Stimulated activated CD4-positive, alpha-beta T cell treated with anti-CD3 and anti-CD28 coated beads, Interleukin-4, amount 100 ng/mL, for 1 hour (primary cell): ENCODE results near the gene SHROOM2.
"Not testable (repeated sequence)": the region's sequence is repeated elsewhere in the genome, so short reads cannot be mapped to it uniquely, and the experiment has no call there.

Experiments used
- DNase-seq: peaks from one replicate; pipeline ENCODE4 v3.0.0-alpha.2; 2020

SHROOM2 gene, protein sequence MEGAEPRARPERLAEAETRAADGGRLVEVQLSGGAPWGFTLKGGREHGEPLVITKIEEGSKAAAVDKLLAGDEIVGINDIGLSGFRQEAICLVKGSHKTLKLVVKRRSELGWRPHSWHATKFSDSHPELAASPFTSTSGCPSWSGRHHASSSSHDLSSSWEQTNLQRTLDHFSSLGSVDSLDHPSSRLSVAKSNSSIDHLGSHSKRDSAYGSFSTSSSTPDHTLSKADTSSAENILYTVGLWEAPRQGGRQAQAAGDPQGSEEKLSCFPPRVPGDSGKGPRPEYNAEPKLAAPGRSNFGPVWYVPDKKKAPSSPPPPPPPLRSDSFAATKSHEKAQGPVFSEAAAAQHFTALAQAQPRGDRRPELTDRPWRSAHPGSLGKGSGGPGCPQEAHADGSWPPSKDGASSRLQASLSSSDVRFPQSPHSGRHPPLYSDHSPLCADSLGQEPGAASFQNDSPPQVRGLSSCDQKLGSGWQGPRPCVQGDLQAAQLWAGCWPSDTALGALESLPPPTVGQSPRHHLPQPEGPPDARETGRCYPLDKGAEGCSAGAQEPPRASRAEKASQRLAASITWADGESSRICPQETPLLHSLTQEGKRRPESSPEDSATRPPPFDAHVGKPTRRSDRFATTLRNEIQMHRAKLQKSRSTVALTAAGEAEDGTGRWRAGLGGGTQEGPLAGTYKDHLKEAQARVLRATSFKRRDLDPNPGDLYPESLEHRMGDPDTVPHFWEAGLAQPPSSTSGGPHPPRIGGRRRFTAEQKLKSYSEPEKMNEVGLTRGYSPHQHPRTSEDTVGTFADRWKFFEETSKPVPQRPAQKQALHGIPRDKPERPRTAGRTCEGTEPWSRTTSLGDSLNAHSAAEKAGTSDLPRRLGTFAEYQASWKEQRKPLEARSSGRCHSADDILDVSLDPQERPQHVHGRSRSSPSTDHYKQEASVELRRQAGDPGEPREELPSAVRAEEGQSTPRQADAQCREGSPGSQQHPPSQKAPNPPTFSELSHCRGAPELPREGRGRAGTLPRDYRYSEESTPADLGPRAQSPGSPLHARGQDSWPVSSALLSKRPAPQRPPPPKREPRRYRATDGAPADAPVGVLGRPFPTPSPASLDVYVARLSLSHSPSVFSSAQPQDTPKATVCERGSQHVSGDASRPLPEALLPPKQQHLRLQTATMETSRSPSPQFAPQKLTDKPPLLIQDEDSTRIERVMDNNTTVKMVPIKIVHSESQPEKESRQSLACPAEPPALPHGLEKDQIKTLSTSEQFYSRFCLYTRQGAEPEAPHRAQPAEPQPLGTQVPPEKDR (N-terminal part only)

DNA sequence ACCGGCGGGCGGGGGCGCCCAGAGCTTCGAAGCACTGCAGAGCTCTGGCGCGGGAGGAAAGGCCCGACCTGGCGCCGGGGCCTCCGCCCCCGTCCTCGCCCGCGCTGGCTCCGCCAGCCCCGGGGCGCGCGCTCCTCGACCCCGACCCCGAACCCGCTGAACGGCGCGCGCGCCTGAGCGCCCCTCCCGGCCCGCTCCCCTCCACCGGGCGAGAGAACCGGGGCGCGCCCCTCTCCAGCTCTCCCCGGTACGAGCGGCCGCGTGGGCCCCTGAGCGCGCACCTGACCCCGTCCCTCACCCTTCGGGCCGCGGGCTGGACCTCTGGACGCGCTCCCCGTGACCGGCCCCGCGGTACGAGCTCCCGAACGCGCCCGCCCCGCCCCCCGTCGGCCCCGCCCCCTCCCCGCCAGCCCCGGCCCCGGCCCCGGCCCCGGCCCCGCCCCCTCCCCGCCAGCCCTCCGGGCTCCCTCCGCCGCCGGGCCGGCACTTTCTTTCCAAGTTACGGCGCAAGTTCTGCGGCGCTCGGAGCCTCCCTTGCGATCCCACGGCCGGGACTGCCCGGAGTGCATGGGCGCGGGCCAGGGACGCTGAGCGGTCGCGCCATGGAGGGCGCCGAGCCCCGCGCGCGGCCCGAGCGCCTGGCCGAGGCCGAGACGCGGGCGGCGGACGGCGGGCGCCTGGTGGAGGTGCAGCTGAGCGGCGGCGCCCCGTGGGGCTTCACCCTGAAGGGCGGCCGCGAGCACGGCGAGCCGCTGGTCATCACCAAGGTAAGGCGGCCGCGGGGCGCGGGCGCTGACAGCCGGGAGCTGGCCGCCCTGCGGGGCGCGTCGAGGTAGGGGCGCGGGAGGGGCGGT lies at the start of gene SHROOM2:
TSS of gene SHROOM2 (plus strand) at position 486 of the 854 bp plus-strand sequence. CDS start at position 603, 117 bp downstream.
- no peak for DNase-seq

GRCh38 chrX:9737363-9737762 lies 48.9 kb upstream of the SHROOM2 start:
- DNase-seq, result no peak

DNA sequence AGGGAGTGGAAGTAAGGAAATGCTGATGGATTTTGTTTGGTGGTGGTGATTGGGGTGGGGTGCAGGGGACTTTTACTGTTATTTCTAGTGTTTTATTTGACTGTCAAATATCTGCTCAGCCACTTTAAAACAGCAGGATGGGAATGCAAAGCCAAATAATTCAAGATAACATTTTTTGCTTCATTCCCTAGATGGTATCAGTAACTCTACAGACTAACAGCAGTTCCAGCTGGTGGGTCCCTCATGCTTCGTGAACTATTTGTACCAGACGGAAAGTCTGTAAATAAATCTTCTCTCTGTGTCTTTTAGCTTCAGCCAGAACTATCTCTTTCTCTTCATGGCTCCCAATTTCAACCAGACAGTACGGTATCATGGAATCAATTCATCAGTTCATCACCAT lies 48.1 kb upstream of the SHROOM2 start:
- DNase-seq, result no peak

DNA sequence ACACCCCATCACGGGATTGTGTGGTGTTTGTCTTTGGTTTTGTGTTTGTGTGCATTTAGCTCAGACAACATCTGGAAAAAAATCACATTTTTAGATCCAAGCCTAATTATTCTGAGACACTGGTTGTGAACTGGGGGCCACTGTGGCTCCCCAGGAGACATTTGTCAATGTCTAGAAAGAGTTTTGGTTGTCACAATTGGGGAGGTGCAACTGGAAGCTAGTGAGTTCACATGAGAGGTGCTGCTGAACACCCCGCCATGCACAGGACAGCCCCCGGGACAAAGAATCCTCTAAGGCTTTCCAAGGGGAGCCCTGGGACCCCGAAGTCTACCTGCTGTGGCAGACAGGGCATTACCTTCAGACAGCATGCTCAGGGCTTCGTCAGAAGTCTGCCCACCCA lies 47.1 kb upstream of the SHROOM2 start:
- no peak for DNase-seq

GRCh38 chrX:9745417-9746115 lies 40.7 kb upstream of the SHROOM2 start:
- DNase-seq, result no peak

GRCh38 chrX:9746148-9746888 lies 39.9 kb upstream of the SHROOM2 start:
- no peak for DNase-seq

GRCh38 chrX:9747644-9748043 lies 38.6 kb upstream of the SHROOM2 start:
- no peak for DNase-seq

GRCh38 chrX:9749146-9749692 lies 37.0 kb upstream of the SHROOM2 start:
- no peak for DNase-seq

GRCh38 chrX:9757366-9757765 lies 28.9 kb upstream of the SHROOM2 start:
- DNase-seq, result no peak

GRCh38 chrX:9758021-9758638 lies 28.1 kb upstream of the SHROOM2 start:
- DNase-seq, result no peak

DNA sequence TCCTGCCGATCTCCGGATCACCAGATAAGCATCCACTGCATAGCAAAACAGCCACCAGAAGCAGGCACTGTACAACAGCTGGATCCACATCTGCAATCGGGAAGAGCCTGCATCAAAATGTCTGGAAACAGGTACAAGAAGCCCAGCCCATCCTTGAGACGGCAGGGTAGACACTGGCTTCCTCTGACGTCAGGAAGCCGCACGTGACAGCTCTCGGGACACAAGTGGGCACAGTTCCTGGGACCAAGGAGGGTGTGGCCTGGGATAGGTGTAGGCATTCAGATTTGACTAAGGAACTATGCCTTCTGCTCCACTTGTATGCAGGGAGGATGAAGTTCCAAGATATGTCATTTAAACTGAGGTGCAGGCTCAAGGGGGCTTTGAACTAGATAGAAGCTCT lies 26.9 kb upstream of the SHROOM2 start:
- no peak for DNase-seq

GRCh38 chrX:9765072-9765736 lies 21.0 kb upstream of the SHROOM2 start:
- DNase-seq, result no peak

DNA sequence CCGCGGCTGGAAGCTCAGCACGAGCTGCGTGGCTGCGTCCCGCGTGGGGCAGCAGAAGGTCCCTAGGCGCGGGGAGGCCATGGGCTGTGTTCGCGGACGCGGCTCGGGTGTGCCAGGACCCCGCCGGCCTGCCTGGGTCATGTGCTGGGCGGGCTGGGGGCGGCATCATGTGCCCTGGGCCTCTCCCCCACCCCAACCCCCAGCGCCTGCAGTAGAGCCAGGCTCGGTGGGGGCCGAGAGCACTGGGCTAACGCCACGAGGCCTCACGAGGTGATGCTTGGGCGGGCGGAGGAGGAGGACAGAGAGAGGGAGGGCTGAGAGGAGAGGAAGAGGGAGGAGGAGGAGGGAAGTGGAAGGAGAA lies 20.5 kb upstream of the SHROOM2 start, which contains the start of gene GPR143:
TSS of gene GPR143 (minus strand) at position 111 of the 361 bp plus-strand sequence. CDS start at position 81, 30 bp downstream.
- DNase-seq, result no peak

DNA sequence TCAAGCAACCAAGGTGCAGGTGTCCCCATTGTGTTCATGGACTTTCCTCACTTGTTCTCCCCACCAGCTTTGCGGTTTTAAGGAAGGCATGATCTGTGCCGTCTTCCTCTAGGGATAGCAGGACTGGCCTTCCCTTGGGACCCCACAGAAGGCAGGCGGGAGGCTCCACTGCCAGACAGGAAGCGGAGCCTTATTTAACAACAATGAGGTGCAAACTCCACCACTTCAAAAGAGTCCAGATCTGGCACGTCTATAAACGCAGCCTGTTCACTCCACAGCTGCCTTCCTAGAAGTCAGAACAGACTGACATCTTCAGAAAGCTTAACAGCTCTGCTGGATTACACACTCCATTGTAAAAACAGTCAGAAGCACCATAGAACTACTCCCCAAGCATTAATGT lies 18.9 kb upstream of the SHROOM2 start:
- DNase-seq, result no peak

DNA sequence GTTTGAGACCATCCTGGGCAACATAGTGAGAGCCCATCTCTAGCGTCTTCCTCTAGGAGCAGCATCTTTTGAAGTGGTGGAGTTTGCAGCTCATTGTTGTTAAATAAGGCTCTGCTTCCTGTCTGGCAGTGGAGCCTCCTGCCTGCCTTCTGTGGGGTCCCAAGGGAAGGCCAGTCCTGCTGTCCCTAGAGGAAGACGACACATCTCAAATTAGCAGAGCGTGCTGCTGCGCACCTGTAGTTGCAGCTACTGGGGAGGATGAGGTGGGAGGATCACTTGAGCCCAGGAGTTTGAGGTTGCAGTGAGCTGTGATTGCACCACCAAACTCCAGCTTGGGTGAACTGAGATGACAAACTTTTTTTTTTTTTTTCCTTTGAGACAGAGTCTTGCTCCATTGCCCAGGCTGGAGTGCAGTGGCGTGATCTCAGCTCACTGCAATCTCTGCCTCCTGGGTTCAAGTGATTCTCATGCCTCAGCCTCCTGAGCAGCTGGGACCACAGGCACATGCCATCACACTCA lies 17.8 kb upstream of the SHROOM2 start:
- DNase-seq, result not testable (repeated sequence)

DNA sequence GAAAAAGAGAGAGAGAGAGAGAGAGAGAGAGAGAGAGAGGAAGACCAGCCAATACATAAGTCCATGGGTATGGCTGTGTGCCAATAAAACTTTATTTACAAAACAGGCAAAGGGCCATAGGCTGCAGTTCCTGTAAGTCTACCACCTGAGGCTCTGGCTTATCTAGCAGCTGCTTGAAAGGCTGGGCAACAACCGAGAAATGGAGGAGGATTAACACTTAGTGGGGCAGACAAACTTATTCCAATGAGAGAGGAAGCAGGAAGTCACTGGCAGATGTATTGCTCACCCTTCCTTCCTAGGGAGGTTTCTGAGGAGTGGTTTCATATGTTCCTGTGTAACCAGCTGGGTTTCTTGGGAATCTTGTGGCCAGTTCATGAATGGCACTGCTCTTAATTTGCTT lies 15.9 kb upstream of the SHROOM2 start:
- no peak for DNase-seq

GRCh38 chrX:9772943-9773342 lies 13.3 kb upstream of the SHROOM2 start:
- DNase-seq, result no peak

DNA sequence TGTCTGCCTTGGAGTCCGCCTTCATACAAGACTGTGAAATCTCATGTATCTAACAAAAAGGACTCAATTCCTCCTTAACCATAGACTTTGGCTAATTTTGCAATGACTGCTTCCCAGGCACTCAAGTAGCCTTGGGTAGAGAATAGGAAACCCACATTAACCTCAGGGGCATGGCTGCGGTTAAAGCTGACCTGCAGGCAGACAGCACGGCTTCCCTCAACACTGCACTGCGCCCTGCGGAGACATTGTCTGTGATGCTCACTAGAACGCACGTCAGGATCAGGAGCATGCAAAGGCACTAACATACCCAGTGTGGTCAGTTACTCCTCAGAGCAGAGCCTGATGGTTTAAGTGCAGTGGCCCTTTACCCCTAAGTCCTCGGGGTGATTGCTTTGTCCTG lies 10.3 kb upstream of the SHROOM2 start:
- DNase-seq, result no peak

GRCh38 chrX:9781941-9782340 lies 4.3 kb upstream of the SHROOM2 start:
- no peak for DNase-seq
